Cerebellar cortex (tissue), 1 donor: ENCODE results near the gene GALNT10.

Experiments used
- DNase-seq: peaks from one replicate; pipeline ENCODE4 v3.0.0-alpha.2; 2015; ENCODE audit warnings: low spot score

Gene GALNT10

DNA sequence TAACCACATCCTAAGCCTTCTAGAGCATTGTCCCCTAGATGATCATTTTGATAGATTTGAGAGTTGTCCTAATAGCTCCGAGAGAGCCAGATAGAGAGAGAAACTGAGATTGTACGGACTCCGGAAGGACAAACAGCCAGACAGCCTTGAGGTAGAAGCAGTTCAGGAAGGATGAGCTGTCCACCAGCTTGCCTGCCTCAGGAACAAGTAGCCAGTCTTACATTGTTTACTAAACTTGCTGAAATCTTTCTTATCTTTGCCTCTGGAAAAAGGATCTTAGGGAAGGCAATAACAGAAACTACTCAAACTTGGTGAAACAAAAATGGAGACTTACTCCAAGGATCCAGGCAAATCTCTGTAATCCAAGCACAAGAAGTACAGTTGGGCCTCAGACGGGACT is 216.3 kb downstream of the GALNT10 start:
- no peak for DNase-seq

DNA sequence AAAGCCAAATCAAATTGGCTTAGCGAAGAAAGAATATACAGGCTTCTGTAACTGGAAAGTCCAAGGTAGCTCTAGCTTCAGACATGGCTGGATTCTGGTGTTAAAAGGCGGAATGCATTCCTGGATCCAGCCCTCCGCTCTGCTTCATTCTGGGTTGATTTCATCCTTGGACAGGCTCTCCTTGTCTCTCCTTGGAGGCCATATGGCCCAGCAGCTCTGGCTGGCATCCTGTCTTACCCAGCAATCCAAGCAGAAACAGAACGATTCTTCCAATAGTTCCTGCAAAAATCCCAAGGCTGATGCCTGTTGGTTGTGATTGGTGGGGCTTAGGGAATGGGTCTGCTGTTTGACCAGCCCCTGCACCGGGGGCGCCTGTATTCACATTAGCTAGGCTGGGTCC is 218.3 kb downstream of the GALNT10 start:
- DNase-seq: peak; percentile 76

DNA sequence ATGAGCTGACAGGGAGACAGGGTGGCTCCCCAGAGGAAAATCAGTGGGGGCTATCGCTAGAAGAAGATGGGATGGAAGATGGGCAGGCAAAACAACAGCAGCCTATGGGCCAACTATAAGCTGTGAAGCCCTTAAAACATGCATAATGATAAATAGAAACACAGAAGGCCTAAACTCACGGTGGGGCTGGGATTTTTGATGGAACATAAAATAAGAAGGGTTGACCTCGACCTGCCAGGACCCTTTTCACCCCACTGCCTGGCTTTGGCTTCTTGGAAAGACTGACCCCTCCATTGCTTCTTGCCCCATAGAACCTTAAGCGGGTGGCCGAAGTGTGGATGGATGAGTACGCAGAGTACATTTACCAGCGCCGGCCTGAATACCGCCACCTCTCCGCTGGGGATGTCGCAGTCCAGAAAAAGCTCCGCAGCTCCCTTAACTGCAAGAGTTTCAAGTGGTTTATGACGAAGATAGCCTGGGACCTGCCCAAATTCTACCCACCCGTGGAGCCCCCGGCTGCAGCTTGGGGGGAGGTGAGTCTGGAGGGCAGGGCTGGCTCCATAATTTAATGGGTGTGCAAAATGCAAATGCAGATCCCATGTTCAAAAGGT is 218.8 kb downstream of the GALNT10 start:
- no peak for DNase-seq

DNA sequence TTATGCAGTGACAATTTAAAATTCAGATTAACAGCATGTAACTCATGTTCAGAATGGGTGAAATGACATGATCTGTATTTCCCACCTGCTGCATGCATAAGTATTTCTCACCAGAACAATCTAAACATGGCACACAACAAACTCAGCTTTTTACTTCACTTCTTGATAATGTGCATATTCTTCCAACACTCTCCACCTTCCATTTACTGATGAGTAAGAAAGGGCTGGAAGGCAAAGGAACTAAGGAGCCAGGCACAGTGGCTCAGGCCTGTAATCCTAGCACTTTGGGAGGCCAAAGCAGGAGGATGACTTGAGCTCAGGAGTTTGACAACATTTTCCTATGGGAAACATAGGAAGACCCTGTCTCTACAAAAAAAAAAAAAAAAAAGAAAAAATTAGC is 219.5 kb downstream of the GALNT10 start:
- no peak for DNase-seq

DNA sequence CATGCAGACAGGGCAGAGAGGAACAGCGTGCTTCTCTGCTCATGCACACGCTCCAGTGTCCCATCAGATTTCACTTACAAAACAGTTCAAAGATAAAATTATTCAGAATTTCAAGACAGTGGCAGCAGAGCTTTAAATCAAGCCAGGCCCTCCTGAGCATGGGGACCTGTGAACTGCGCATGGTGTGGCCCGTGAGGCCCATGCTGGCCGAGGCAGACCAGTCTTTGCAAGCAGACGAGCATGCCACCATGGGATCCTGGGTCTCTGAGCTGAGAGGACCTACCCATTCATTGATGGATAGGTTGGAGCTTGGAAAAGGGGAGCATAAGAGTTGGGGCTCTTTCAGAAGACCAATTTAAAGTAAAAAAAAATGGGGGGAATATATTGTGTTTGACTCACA is 220.3 kb downstream of the GALNT10 start:
- no peak for DNase-seq

DNA sequence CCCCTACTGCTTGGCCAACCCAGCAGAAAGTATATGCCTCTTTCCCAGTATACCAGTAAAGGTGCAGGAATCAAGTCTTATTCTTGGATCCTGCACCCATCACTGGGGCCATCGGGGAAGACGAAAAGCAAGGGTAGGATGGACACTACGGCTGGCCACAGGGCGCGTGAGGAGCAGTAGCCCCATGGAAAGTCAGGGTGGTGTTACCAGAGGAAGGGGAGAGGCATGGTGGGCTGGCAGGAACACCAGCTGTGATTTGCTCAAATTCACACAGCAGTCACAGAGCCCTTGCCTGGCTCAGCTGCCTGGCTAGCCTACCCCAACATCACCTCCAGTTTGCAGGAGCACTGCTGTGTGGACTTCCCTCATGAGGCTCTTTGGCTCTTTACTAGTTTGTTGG is 220.8 kb downstream of the GALNT10 start:
- DNase-seq: no peak

DNA sequence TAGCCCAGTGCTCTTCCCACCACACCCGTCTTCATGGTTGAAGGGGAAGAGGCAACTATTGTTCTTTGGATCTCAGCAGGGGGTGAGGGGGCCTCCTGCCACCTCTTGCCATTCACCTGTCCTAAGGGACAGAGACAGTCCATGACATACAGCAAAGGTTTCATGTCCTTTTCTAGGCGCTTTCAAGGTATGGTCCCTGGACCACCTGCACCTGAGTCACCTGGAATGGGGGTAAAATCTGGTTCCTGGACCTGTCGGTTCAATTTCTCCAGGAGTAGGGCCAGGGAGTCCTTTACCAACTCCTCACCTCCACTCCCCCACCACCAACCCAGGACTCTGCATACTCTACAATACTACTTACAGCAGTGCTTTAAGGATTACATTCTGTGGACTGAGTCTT is 221.8 kb downstream of the GALNT10 start:
- no peak for DNase-seq

DNA sequence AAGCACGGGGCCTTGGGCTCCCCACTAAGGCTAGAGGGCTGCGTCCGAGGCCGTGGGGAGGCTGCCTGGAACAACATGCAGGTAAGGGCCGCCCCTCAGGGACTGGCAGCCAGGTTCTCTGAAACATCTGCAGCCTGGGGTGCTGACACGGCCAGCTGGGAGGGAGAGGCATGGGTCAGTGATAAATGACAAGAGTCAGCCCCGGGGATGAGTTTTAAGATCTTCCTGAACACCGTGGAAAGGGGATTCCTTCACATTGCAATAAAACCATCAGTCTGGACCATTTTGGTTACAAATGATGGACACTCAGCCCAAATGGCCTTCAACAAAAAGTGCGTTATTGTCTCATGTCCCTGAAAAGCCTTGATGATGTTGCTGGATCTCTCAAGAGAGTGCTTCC is 222.4 kb downstream of the GALNT10 start:
- DNase-seq: no peak

DNA sequence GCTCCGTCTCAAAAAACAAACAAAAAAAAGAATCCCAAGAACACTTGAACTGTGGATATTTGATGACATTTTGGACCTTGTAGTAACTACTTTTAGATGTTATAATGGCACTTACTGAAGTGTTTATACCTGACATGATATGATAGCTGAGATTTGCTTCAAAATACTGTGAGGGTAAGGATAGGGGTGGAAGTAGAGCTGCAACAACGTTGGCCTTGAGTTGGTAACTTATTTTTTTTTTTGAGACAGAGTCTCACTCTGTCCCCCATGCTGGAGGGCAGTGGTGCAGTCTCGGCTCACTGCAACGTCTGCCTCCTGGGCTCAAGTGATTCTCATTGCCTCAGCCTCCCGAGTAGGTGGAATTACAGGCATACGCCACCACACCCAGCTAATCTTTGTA is 224.6 kb downstream of the GALNT10 start:
- DNase-seq: no peak

DNA sequence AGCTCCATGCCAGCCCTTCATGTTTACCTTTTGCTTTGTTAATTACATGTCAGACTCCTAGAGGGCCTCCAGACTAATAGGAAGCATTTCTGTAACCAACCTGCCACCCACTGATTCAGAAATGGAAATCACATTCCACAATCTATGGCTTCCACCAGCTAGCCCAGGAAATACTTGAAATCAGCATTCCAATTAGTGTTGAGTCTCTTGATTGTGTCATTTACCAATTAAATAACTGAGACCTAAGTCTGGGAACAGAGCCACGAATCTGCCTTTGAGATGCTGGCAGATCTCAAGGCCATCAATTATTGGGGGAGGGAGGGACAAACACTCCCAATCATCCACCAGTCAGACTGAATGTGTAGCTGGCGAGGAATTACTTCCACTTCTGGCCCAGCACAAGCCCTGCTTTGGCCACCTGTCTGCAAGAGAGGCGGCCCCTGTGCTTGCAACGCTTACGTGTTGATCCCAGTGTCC is 227.8 kb downstream of the GALNT10 start:
- no peak for DNase-seq

DNA sequence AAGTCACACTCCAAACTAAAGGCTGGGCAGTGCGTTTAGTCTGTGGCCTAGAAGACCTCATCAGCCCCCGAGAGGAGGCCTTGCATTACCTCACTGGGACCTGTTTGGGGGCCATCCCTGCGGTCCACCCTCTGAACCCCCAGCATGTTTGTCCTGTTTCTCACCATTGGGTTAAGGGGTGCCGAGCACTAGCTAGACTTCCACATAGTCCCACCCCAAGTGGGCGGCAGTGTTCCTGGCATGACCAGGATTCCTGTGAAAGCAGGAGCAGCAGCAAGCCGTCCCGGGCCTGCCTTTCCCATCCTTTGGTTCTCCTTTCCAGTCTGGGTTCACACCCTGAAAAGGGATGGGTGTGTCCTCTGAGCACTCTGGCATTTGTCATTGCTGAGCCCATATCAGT is 228.7 kb downstream of the GALNT10 start:
- no peak for DNase-seq

DNA sequence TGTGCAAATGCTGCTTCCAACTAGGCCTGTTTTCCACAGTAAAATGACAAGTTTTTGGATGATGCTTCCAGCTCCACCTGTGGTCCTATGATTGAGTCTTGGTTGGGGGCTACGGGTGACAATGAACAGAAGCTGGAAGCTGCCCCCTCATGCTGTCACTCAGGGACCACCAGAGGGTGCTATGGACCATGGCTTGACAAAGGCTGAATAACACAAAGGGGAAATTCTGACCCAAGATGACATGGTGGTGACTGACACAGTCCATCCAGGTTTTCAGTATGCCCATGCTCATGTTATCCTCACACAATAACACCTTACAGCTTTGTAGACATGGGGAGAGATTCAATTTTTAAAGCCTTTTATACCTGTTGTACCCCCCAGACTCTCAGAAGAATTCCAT is 231.3 kb downstream of the GALNT10 start:
- peak; percentile 18 for DNase-seq

DNA sequence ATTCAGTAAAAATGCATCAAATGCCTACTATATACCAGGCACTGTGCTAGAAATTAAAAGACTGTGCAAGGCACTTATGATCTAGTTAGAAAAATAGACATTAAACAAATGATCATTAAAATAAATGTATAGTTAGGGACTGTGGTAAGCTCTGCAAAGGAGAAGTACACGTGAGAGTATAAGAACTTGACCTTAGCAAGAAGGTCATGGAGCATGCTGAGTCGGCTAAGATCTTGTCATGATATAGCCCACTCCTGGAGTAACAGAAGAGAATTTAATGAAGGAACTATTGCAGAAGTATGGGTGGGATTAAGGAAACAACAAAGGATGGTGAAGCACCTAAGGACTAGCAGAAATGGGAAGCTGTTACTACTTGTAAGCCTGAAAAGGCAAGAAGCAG is 231.8 kb downstream of the GALNT10 start:
- DNase-seq: no peak

DNA sequence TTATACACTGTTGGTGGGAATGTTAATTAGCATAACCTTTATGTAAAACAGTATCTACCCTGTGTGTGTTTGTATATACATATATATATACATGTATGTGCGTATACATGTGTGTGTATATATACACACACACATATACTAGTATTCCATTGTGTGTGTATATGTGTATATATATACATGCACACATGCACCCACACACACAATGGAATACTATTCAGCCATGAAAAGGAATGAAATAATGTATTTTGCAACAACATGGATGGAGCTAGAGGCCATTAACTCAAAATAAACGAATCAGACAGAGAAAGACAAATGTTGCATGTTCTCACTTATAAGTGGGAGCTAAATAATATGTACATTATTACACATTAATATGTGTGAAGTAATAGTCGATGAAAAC is 237.7 kb downstream of the GALNT10 start:
- DNase-seq: no peak

DNA sequence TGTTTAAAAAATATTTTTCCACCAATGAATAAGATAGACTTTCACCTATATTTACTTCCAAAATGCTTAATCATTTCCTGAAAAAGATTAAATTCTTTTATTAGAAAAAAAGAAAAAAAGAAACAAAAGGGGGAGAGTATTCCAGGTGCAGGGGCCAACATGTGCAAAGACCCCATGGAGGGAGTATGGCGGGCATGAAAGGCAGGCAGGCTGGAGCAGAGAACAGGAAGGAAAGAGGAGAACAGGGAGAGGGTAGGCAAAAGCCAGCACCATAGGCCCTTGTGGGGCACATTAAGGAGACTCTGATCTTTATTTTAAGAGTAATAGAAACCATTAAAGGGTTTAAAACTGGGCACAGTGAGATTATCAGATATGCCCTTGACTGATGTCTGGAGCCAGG is 238.8 kb downstream of the GALNT10 start:
- no peak for DNase-seq

DNA sequence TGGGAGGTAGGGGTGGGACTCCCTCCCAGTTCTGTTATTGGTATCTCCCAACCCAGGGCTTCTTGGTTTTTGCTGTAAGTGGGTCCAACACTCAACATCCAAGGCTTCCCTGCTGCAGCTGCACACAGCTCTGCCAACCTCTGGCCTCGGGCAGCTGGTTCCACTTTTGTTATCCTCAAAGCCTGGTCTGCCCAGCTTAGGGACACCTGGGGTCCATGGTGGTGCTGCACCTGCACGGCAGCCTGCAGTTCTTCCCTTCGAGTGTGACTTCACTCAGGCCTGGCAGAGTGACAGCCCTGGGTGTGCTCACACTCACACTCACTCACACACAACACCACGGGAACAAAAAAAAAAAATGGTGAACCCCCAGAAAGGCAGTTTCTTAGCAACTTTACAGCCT is 239.9 kb downstream of the GALNT10 start:
- DNase-seq: no peak

DNA sequence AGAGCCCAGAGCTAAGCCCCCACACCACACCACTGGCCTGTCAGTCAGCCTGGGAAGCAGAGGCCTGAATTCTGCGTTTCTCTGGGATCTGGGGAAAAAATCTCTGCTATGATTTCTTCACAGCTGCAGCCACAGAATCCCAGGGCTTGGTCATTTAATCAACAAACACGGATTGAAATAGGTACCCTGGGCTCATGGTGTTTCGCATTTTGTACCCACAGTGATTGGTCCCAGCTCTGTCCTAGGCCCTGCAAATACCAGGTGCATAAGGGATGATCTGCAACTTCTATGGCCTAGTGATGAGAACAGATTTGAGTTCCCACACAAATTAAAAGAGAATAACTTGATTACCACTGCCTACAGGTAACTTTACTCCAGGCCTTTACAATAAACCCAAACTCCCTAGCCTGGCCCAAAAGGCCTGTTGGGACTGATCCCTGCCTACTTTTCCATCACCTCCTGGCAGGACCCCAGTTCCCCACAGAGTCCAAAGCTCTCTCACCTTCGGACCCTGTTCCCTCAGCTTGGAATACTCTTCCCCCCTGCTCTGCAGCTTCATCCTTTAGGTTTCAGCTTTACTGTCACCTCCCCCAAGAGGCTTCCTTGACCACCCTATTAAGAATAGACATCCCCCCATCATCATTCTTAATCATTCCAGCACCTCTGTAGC is 240.6 kb downstream of the GALNT10 start:
- no peak for DNase-seq

DNA sequence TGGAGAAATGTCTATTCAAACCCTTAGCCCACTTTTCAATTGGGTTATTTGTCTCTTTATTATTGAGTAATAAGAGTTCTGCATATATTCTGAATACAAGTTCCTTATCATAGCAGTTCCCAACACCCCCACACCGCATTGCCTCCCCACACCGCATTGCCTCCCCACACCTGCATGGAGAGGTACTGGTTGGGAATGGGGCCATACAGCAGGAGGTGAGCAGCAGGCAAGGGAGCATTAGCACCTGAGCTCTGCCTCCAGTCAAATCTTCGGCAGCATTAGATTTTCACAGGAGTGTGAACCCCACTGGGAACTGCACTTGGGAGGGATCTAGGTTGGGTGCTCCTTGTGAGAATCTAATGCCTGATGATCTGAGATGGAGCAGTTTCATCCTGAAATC is 244.7 kb downstream of the GALNT10 start:
- DNase-seq: no peak

DNA sequence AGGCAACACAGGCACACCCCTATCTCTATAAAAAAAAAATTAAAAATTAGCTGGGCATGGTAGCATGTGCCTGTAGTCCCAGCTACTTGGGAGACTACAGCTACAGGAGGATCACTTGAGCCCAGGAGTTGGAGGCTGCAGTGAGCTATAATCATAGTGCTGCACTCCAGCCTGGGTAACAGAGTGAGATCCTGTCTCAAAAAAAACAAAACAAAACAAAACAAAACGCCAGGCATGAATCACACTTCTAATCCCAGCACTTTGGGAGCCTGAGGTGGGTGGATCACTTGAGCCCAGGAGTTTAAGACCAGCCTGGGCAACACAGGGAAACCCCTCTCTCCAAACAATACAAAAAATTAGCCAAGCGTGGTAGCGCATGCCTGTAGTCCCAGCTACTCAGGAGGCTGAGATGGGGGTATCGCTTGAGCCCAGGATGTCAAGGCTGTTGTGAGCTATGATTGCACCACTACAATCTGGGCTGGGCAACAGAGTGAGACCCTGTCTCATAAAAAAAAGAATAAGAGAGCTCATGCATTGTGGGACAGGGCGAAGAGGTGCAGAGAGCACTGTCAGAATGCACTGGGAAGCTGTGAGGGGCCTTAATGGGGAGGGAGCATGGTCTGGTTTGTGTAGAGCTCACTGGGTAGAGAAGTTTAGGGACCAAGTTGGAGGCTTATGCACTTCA is 246.9 kb downstream of the GALNT10 start:
- DNase-seq: no peak

DNA sequence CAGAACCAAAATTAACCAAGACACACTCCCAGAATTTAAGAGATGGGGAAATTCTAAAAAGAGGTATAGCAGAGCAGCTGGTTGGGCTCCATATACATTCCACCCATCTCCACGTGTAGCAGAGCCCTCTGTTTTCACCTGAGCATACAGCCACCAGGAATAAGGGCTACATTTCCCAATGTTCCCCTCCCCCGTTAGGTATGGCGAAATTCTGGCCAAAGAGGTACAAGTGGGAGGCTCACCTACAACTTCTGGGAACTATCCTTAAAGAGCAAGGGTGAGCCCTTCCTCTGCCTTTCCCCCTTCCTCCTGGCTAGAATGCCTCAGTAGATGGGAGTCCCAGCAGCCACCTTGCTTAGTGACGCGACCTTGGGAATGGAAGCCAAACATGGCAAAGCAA is 250.0 kb downstream of the GALNT10 start:
- DNase-seq: no peak

DNA sequence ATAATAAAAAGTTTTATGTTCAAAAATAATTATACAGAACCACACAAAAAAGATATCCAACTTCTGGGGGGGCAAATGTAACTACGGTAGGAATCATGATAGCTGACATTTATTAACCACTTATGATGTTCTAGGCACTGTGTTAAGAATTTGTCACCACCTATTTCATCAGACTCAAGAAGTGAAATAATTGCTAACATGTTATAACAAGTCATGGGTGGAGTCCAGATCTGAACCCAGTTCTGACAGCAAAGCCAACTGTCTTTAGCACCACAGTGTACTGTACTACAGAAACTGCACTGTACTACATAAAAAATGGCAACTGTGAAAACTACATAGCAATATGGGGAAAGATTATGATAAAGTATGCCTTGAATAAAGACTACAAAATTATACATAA is 252.3 kb downstream of the GALNT10 start:
- DNase-seq: no peak

DNA sequence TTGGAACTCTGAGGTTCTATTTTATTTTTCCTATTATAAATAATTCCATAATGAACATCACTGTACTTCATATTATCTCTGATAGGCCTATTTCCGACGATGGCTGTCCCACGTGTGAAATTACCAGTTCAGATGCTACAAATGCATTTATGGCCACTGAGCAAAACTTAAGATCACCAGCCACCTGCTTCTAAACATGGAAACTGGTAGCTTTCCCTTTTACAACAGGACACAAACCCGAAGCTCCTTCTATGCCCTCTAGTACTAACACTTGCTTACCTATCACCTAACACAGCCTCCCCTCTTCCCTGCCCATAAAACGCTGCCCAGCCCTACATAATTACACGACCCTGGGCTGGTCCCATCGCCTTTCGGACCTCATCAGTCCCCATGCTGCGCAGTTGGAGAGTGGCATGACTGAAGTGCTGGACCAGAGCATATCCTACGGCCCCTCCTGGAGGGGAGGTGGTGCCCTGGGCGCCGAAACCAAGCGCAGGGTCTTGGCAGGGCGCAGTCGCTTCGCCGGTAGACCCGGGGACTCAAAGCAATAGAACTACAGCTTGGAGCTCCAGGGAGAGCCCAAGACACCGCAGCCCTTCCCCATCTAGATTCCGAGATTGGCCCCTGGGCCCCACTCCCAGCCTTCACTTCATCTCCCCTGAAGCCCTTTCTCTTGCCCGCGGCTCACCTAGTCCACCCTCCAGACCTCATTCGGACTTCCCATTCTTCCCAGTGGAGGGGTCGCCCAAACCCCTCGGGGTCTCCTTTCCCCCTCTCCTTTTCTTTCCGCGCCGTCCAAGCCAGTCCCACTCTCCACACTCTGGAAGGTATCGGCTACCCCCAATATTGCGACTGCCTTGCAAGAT is 254.3 kb downstream of the GALNT10 start:
- DNase-seq: peak; percentile 17
